HG02938 (cell line): ENCODE results near the gene OR4K14.
"Not testable (repeated sequence)": the region's sequence is repeated elsewhere in the genome, so short reads cannot be mapped to it uniquely, and the experiment has no call there.

ENCODE experiments used
- ATAC-seq: cut with Tn5 transposase; IDR thresholded peaks from one replicate; pipeline ENCODE4 v1.9.1; 2021; ENCODE audit warnings: mild to moderate bottlenecking, moderate library complexity; ENCODE audit not compliant: unreplicated experiment

The OR4K14 gene, protein sequence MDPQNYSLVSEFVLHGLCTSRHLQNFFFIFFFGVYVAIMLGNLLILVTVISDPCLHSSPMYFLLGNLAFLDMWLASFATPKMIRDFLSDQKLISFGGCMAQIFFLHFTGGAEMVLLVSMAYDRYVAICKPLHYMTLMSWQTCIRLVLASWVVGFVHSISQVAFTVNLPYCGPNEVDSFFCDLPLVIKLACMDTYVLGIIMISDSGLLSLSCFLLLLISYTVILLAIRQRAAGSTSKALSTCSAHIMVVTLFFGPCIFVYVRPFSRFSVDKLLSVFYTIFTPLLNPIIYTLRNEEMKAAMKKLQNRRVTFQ

DNA sequence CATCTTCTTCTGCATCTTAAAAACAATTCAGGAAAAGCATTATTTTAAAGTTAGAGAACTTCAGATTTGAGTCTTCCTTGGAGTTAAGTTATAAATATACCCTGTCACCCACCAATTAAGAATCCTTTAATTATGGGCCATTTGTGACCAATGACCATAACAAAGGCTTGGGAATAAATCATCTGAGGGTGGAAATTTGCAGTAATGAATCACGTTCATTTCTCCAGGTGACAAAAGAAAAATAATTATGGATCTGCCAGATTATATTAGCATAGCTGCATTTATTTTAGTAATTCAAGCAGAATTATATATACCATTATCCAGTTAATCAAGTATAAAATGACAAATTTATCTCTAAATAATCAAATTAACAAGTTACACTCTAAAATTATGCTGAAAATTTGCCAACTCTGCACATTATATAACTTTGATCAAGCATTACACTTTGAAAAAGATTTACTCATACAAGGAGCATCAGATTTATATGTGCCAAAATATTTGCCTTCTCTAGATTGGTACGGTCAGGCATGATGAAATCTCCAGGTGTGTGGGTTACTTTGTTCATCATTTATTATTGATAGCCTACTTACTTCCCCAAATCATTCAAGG is at the start of gene OR4K14:
OR4K14 (minus strand) TSS at position 51 of the 609 bp plus-strand sequence. CDS start 4,114 bp downstream, outside the sequence.
- no peak for ATAC-seq

DNA sequence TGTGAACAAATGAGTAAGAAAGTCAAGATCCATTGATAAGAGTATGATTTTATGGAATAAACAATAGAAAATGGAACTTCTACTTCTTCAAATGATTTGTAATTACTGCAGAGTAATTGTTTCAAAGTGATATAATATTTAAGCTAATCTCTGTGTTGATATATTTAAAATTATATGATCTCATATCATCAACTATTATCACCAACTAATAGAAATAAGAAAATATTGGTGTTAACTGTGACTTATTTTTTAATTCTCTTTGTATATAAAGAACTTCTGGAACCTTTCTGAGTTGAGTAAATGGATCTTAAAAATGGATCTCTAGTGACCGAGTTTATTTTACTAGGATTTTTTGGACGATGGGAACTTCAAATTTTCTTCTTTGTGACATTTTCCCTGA is 40.6 kb upstream of the OR4K14 start, which contains the start of gene OR4L1:
OR4L1 (plus strand) TSS at position 301 of the 400 bp plus-strand sequence; CDS start at position 301, 0 bp downstream.
- ATAC-seq = no peak

DNA sequence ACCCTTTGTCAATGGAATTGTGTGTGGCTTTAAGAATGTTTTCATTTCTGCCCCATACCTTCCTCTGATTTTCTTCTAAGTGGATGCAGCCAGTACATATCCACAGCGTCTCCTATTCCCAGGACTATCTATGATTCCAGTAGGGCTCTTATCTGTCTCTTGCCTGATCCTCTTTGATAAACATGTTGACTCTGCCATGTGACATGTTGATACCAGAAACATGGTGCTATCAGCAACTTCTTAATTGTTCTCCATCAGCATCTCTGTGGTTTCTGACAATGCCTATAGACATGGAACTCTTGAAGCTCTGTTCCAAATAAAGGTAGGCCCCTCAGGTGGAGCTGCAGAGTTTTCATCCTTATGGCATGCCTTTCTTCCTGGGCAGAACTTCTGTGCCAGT is 29.1 kb upstream of the OR4K14 start:
- ATAC-seq = no peak

DNA sequence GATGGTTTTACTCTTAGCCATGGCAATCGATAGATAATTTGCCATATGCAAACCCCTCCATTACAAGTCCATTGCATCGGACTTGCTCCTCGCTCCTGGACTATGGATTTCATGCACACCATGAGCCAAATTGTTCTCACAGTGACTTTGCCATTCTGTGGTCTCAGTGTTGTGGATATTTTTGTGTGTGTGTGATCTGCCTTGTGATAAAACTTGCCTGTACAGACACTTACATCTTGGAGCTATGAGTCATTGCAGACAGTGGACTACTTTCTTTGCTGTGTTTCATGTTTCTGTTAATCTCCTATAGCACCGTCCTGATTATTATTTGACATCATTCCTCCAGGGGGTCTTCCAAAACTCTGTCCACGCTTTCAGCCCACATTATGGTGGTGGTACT is 25.1 kb upstream of the OR4K14 start:
- ATAC-seq = no peak

DNA sequence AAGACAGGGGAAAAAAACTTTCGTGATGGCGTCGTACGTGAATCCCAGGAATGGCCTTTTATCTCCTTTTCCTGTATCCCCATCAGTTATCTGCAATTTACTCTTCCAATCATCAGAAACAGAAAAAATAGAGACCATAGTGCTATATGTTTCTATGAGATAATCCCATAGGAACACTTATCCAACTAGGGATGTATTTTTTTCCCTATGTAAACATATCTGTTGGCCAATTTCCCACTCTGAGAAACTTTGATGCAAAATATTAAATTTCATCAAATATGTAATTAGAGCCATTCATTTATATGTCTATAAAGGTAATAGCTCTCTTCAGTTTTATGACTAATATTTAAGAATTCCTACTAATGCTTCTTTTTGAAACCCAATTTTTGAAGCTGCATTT is 16.8 kb upstream of the OR4K14 start, which contains the start of gene OR4K13:
OR4K13 (minus strand) TSS at position 101 of the 400 bp plus-strand sequence. CDS start 1,280 bp downstream, outside the sequence.
- ATAC-seq = no peak

DNA sequence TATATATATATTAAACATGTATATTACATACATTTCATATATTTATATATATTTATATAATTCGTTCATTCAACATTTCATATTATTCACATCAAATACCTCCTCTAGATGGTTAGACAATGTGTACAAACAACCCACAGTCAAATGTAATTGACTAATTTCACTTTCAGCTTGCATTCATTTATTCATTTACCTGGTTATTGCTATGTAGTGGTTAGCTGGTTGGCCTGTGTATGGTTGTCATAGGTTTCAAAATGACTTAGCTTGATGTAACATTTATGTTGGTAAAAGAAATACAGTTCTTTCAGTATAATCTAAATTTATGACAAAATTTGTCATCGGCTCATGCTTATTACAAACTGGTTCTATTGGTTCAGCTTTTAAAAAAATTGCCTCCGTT is 16.3 kb upstream of the OR4K14 start:
- ATAC-seq = no peak

DNA sequence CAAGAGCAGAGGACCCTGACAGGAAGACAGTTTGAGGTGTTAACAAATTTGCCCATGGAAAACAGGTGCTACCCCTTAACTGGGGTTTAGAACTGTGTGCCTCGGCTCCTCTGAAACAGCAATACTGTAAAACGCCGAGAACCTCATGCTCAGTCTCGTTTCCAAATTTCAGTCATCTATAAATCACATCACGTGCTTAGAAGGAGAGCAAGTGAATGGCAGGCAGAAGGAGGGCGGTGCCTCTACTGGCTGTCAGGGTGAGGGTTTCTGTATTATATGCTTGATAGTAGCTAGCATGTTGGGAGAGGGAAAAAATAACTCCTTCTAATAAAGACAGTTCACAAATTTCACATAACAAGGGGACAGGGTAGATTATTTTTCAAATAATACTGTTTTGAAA is 12.0 kb upstream of the OR4K14 start:
- ATAC-seq = no peak

DNA sequence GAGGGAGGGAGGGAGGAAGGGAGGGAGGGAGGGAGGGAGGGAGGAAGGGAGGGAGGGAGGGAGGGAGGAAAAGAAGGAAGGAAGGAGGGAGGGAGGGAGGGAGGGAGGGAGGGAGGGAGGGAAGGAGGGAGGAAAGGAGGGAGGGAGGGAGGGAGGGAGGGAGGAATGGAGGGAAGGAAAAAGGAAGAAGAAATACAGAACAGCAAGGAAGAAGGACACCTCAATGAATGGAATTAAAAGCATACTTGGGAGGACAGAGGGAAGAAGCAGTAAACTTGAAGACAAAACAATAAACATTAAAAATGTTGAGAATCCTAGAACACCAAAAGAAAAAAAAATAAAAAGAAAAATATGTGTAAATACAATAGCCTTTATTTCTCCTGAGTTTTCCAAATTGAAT is 11.0 kb downstream of the OR4K14 start:
- no peak for ATAC-seq

DNA sequence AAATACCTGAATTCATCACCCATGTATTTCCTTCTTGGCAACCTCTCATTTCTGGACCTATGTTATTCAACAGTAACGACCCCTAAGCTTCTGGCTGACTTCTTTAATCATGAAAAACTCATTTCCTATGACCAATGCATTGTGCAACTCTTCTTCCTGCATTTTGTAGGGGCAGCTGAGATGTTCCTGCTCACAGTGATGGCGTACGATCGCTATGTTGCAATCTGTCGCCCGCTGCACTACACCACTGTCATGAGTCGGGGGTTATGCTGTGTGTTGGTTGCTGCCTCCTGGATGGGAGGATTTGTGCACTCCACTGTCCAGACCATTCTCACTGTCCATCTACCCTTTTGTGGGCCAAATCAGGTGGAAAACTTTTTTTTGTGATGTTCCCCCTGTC is 16.8 kb downstream of the OR4K14 start:
- ATAC-seq = no peak

DNA sequence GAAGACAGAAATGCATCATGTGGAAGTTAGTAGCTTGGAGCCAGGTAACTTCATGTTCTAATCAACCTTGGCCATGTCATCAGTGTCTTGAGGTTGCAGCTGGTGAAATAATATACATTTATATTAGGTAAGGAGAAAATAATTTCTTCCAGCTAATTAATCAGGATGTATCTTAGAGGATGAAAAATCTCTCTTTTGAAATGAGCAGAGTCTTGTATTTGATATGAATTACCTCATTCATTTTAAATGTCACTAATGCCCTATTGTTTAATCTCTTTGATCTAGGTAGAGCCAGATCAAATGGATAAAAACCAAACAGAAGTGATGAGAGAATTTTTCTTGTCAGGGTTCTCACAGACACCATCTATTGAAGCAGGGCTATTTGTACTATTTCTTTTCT is 17.2 kb downstream of the OR4K14 start, which contains the start of gene OR4Q2:
OR4Q2 (plus strand) TSS at position 301 of the 400 bp plus-strand sequence.
- no peak for ATAC-seq

DNA sequence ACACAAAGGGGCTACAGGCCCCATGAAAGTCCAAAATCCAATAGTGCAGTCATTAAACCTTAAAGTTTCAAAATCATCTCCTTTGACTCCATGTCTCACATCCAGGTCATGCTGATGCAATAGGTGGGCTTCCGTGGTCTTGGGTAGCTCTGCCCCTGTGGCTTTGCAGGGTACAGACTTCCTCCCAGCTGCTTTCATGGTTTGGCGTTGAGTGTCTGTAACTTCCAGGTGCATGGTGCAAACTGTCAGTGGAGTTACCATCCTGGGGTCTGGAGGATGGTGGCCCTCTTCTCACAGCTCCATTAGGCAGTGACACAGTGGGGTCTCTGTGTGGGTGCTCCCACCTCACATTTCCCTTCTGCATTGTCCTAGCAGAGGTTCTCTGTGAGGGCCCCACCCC is 25.7 kb downstream of the OR4K14 start:
- ATAC-seq = no peak

DNA sequence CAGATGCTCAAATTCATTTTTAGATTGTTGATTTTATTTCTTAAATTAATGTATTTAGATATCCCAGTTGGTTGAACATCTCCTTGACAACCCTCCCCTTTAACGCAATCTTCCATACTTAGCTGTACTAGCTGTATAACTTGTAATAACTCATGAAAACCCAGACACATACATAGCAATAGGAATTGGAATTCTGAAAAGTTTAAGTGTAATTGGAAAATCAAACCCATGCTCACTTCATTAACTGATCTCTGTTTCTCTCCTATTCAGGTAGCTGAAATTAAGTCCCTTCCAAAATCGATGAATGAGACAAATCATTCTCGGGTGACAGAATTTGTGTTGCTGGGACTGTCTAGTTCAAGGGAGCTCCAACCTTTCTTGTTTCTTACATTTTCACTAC is 43.8 kb downstream of the OR4K14 start, which contains the start of gene OR4K15:
OR4K15 (plus strand) TSS at position 301 of the 400 bp plus-strand sequence; CDS start at position 301, 0 bp downstream.
- no peak for ATAC-seq

DNA sequence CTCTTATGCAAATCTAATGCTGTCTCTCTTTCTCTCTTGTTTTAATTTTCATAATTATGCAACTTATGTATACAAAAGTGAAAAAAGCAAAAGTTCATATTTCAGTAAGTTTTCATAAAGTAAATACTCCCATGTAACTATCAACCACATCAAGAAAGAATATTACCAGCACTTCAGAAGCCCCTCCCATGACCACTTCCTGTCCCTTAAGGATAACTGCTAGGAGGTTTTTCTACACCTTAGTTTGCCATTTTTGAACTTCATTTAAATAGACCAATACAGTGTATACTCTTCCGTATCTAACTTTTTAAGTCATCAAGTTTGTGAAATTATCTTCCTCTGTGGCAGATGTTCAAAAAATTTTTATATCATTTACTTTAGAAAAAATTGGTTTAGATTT is 44.3 kb downstream of the OR4K14 start:
- ATAC-seq = no peak

DNA sequence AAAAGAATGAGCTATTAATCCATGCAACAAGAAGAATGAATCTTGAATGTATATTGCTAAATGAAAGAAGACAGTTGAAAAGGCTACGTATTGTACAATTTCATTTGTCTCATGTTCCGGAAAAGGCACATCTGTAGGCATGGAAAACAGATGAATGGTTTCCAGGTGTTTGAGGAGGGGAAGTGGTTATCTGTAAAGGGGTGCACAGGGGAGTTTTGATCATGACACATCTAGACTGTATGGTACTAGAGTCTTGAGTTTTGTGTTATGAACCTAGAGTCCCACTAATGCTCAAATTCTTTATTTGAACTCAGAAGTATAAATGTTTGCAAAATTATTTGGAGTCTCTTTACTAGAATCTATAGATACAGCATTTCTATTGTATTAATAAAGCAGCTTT is 49.4 kb downstream of the OR4K14 start:
- ATAC-seq = not testable (repeated sequence)
